Measurements from ENCODE around the gene ERGIC1.

GRCh38 chr5:172936401-172936800 is 102.3 kb downstream of the ERGIC1 start:
- no peak for TF ChIP-seq POLR2AphosphoS5 (IDR thresholded peaks at IDR 0.05; ENCODE audit: low read depth)
- TF ChIP-seq CTCF (conservative IDR thresholded peaks at IDR 0.05; ENCODE audit: low read depth in 2 of 2): no peak
